SH-SY5Y (cell line): ENCODE measurements around the gene TBC1D22A.

Experiments used
- GATA2 ChIP-seq: IDR thresholded peaks from 2 replicates; pipeline ENCODE4 v1.6.1; 2011; ENCODE audit warnings: mild to moderate bottlenecking, low read depth, low read length
- GATA3 ChIP-seq: IDR thresholded peaks from 2 replicates; pipeline ENCODE4 v1.6.1; 2011; ENCODE audit warnings: low read depth, mild to moderate bottlenecking, low read length, moderate library complexity

- TF ChIP-seq GATA2 (no peak), GATA3 (no peak)
Observed at GRCh38 chr22:46795140-46795539, 32.7 kb downstream of the TBC1D22A start.
